SU-DHL-6 (cell line): ENCODE measurements around the gene PHF1.

Source experiments
- EZH2phosphoT487 ChIP-seq: fragments of 200-600 bp; sonication (generic), shearing (Covaris generic); conservative IDR thresholded peaks from 2 replicates; pipeline ENCODE4 v1.6.1; 2018; ENCODE audit warnings: mild to moderate bottlenecking, antibody characterized with exemption, low read length, moderate library complexity, mixed read lengths
- TF ChIP-seq, protein P1 (sequence below): fragments of 200-600 bp; sonication (generic); IDR thresholded peaks from one replicate; pipeline ENCODE4 v1.5.1; 2017; ENCODE audit warnings: antibody characterized with exemption, mild to moderate bottlenecking, low read length, moderate library complexity; ENCODE audit not compliant: insufficient read depth, poor library complexity, severe bottlenecking

GRCh38 chr6:33405386-33405940, 5.4 kb upstream of the PHF1 start:
- TF ChIP-seq, protein P1, sequence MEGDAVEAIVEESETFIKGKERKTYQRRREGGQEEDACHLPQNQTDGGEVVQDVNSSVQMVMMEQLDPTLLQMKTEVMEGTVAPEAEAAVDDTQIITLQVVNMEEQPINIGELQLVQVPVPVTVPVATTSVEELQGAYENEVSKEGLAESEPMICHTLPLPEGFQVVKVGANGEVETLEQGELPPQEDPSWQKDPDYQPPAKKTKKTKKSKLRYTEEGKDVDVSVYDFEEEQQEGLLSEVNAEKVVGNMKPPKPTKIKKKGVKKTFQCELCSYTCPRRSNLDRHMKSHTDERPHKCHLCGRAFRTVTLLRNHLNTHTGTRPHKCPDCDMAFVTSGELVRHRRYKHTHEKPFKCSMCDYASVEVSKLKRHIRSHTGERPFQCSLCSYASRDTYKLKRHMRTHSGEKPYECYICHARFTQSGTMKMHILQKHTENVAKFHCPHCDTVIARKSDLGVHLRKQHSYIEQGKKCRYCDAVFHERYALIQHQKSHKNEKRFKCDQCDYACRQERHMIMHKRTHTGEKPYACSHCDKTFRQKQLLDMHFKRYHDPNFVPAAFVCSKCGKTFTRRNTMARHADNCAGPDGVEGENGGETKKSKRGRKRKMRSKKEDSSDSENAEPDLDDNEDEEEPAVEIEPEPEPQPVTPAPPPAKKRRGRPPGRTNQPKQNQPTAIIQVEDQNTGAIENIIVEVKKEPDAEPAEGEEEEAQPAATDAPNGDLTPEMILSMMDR, result no peak
- no peak for TF ChIP-seq EZH2phosphoT487
